Measurements from ENCODE around the gene ZXDC. TPM values are rescaled to one million over a fixed set of nuclear protein-coding genes. Genes with fewer than 3 reads are reported as not detected.

Gene ZXDC
- total and polyA plus RNA-seq, 9 of the 15 experiments (the other 6 are each of a cell fraction or from before 2014, with no cell fraction given) = 0.59 to 13.4 (median 7.3) TPM

GRCh38 chr3:126474498-126475412 is 936 bp downstream of the ZXDC start (continued):
- TF ChIP-seq ZNF699 (CRISPR knock-in tag; IDR thresholded peaks at IDR 0.05; ENCODE audit: insufficient replicate concordance) (no peak), GABPB1 (CRISPR knock-in tag; IDR thresholded peaks at IDR 0.05) (0 out of 2 replicates have a peak, but pooled peaks have one; percentile 21), ZNF79 (CRISPR knock-in tag; IDR thresholded peaks at IDR 0.05; ENCODE audit: low read depth) (no peak), TBL1XR1 (IDR thresholded peaks at IDR 0.05; ENCODE audit: low read length in 2 of 2) (no peak), ELK1 (CRISPR knock-in tag; IDR thresholded peaks at IDR 0.05) (no peak), MAX (CRISPR knock-in tag; IDR thresholded peaks at IDR 0.05) (peak; percentile 61), BRF2 (IDR thresholded peaks at IDR 0.05; ENCODE audit: borderline replicate concordance, insufficient read depth, insufficient read length) (no peak), HIVEP1 (CRISPR knock-in tag; IDR thresholded peaks at IDR 0.05) (no peak), ZFPM2 (CRISPR knock-in tag; IDR thresholded peaks at IDR 0.05) (no peak), MGA (IDR thresholded peaks at IDR 0.05) (peak; percentile 68), NR2F6 (CRISPR knock-in tag; IDR thresholded peaks at IDR 0.05) (no peak), L3MBTL2 (IDR thresholded peaks at IDR 0.05) (peak; percentile 55; the same call in 1 of the 2 replicates)
